GM19467 (cell line): Measurements from ENCODE around the gene URGCP.

Source experiments
- ATAC-seq: cut with Tn5 transposase; IDR thresholded peaks from one replicate; pipeline ENCODE4 v1.9.1; 2021; ENCODE audit warnings: mild to moderate bottlenecking, moderate library complexity; ENCODE audit not compliant: unreplicated experiment

URGCP gene

GRCh38 chr7:43876241-43876640 lies 30.2 kb downstream of the URGCP start:
- ATAC-seq = no peak

GRCh38 chr7:43873300-43873699 lies 33.1 kb downstream of the URGCP start:
- ATAC-seq = no peak

DNA sequence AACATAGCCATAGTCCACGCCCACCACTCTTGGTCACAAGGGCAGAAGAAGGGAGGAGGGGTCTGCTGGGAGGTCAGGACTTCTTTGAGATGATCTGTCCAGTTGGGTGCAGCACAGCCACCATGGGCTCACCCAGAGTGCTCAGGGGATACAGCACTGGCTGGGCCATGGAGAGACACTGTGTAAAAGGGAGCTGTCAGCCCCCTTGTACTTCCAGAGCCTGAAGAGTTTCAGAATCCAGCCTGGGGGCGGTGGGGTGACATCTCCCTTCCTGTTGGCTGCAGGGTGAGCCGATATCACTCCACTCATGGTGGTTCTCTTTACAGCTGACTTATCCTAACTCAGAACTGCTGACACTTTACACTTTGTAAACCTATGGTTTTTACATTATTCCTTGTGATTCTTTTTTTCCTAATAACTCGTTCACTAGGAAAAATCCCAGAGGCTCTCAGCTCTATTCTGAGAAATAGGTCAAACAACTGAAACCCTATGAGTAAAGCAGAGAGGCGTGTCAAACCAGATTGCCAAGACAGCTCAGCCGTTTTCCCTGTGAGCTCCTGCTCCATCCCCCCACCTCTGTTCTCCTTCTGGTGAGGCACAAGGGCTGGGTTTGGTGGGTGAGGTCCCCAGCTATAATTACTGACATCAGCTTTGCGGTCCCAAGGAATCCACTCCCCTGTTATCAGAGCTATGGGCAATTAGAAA lies 33.8 kb downstream of the URGCP start:
- ATAC-seq = no peak

DNA sequence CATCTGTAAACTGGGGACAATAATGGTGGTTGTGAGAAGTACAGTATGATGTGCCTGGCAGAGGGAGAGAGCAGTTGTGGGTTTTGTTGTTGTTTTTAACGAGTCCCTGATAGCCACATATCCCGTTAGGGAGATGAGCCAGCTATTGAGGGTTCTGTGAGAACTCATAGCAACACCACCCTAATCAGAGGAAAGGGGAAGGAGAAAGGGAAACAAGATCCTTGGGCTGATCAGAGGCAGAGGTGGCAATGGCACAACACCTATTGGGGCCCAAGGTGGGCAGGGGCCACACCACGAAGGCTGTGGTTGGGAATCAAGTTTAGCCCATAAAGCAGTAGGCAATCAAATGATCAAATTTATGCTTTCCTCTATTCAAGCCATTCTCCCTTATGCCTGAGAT lies 35.3 kb downstream of the URGCP start:
- no peak for ATAC-seq

DNA sequence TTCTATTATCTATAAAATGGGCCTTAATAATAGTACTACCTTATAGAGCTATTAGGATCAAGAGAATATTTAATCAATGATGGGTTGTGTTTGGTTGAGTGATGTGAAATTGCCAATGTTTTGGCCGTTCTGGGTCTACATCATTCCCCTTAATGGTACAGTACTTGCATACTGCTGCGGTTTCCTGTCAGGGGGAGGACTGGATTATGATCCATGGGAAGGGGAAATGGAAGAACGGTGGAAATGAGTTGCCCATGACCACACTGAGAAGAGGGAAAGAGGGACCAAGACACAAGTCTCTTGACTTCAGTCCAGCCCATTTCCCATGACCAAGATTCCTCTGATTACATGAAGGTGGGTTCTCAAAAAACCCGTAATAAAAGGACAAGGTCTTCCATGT lies 36.1 kb downstream of the URGCP start:
- no peak for ATAC-seq

GRCh38 chr7:43869867-43870240 lies 36.5 kb downstream of the URGCP start:
- ATAC-seq = peak; percentile 1

DNA sequence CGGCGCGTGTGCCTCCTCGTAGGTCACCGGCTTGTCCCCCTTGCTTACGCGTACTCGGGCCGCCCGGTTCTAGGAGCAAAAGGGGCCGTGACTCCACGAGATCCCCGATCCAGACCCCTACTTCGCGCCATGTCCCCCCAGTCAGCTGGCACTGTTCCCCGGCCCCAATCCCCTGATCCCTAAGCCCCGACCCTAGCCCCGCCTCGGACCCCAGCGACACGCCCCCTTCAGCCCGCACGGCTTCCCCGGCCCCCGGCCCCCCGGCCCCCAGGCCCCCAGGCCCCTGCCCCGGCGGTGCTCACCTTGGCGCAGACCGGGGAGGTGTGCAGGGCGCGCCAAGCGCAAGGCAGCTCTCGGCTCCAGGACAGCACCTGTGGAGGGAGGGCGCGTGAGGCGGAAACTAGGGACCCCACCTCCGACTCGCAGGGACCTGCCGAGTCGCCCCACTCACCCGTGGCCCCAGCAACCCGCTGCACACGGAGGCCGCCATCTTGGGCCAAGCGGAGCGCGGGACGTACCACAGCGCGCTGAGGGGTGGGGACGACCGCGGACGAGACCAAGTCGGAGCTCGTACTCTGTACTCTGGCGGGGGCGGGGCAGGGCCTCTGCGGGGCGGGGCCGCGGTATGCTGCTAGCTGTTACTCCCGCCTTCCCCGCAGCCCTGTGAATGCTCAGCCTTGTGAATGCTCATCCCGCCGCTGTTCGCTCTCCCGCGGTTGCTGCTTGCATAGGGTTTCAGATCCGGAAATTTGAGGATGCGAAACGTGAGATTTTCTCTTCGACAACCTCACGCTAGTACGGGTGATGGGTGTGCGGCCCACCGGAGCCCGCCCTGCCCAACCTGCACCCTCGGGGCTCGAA lies 37.2 kb downstream of the URGCP start, which contains the start of gene MRPS24:
Gene MRPS24, minus strand, starts transcription at position 512 of the 861 bp plus-strand sequence. Its CDS starts 22 bp downstream, at position 490.
- ATAC-seq = peak; percentile 90

DNA sequence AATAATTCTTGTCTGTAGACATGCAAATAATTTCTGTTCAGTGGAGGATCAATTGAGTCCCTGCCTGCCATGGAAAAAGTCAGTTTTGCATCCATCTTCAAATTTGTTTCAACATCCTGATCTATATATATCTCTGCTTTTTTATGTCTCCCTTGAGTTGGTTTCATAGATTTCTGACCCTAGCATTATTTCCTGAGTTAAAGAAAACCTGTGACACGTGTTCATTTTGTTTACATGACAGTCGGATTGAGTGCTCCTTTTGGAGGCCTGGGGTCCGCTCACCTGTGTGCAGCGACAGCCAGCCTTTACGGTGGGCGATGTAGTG lies 37.8 kb downstream of the URGCP start:
- ATAC-seq = no peak

GRCh38 chr7:43868181-43868580 lies 38.2 kb downstream of the URGCP start:
- no peak for ATAC-seq

DNA sequence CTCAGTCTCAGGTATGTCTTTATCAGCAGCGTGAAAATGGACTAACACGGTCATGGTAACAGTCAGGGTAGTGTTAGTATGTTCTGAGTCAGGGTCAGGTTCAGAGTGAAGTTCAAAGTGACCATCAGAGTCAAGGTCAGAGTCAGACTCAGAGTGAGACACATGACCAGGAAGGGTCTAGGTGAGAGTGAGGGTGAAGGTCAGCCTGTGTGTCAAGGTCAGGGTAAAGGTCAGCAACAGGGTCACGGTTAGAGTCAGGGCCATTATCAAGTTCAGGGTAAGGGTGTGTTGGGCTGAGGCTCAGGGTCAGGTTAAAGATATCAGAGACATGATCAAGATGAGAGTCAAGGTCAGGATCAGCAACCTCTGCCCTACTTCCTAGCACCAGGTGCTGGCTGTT lies 41.1 kb downstream of the URGCP start:
- no peak for ATAC-seq

GRCh38 chr7:43864126-43864525 lies 42.3 kb downstream of the URGCP start:
- no peak for ATAC-seq

GRCh38 chr7:43856996-43857395 lies 49.4 kb downstream of the URGCP start:
- no peak for ATAC-seq

GRCh38 chr7:43856316-43856715 lies 50.1 kb downstream of the URGCP start:
- no peak for ATAC-seq

- no peak for ATAC-seq
Observed at GRCh38 chr7:43855176-43855575, 51.2 kb downstream of the URGCP start.

GRCh38 chr7:43851805-43852204 lies 54.6 kb downstream of the URGCP start:
- no peak for ATAC-seq

DNA sequence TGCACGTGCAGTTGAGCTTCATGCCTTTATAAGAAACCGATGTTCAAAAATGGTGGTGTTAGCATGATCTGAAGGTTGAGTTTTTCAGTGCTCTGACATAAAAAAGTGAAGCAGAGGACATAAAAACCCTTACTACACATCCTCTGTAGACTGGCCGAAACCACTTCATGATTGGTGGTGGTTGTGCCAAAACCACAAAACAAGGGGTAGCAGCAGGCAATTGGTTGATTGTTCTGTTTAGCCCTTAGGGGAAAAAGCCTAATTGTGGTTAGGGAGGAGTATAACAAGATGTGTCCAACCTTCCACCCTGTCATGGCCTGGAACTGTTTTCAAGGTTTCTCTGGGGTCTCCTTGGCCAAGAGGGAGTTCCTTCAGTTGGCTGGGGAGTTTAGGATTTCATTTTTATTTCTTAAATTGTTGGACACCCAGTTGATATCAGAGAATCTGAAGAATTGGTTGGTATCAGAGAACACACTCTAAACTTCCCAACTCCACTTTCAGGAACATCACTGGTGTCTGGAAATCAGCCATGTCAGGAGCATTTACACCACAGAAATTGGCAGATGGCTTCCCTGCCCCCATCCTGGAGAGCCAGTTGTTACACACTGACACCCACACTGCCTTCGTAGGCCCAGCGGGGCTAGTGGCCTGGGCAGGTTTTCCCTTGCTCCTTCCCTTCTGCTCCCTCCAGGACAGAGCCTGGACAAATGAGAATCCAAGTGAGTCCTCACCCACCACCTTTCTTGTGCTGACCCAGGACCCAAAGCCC lies 55.9 kb downstream of the URGCP start:
- ATAC-seq = no peak

- ATAC-seq = no peak
Observed at GRCh38 chr7:43849047-43849446, 57.3 kb downstream of the URGCP start.

DNA sequence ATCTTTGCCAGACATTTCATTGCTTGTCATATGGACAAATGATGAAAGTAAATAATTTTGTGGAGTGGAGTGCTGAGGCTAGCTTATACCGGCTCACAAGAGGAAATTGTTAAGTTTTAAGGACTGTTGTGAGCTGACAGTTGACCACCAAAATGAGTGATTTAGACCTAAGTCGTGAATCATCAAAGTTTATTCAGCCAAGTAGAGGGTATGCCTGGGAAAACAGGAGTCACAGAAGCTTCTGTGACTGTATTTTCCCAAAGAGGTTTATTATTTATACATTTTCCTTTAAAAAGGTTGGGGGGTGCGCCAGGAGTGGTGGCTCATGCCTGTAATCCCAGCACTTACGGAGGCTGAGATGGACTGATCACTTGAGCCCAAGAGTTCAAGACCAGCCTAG lies 58.9 kb downstream of the URGCP start:
- ATAC-seq = no peak

- ATAC-seq = no peak
Observed at GRCh38 chr7:43844662-43845061, 61.7 kb downstream of the URGCP start.

- ATAC-seq = no peak
Observed at GRCh38 chr7:43844257-43844656, 62.1 kb downstream of the URGCP start.

- ATAC-seq = no peak
Observed at GRCh38 chr7:43843296-43843695, 63.1 kb downstream of the URGCP start.

GRCh38 chr7:43838201-43838658 lies 68.2 kb downstream of the URGCP start:
- ATAC-seq = no peak
